Measurements from ENCODE around the gene PARD3. TPM values are rescaled to one million over a fixed set of nuclear protein-coding genes. Genes with fewer than 3 reads are reported as not detected.
"Not testable (repeated sequence)": the region's sequence is repeated elsewhere in the genome, so short reads cannot be mapped to it uniquely, and the experiment has no call there.

The PARD3 gene
- total RNA-seq, 1 experiment from 2014 or later = 24.3 TPM

GRCh38 chr10:34742456-34742855, 72.6 kb downstream of the PARD3 start:
- no peak for DNase-seq (ENCODE audit: low spot score)

- not testable (repeated sequence) for DNase-seq (ENCODE audit: low spot score)
These were observed 74.0 kb downstream of the PARD3 start for GRCh38 chr10:34741087-34741486.

- DNase-seq (ENCODE audit: low spot score) = peak; percentile 24
These were observed 74.8 kb downstream of the PARD3 start for GRCh38 chr10:34740321-34740720.

GRCh38 chr10:34739915-34740314, 75.2 kb downstream of the PARD3 start:
- DNase-seq (ENCODE audit: low spot score) = peak; percentile 42

GRCh38 chr10:34737772-34738169, 77.3 kb downstream of the PARD3 start:
- DNase-seq (ENCODE audit: low spot score) = no peak

- DNase-seq (ENCODE audit: low spot score) = peak; percentile 17
These were observed 77.9 kb downstream of the PARD3 start for GRCh38 chr10:34736976-34737771.

GRCh38 chr10:34734918-34735317, 80.2 kb downstream of the PARD3 start:
- no peak for DNase-seq (ENCODE audit: low spot score)

GRCh38 chr10:34732926-34733325, 82.2 kb downstream of the PARD3 start:
- DNase-seq (ENCODE audit: low spot score) = peak; percentile 34

GRCh38 chr10:34731885-34732701, 83.0 kb downstream of the PARD3 start:
- peak; percentile 40 for DNase-seq (ENCODE audit: low spot score)

GRCh38 chr10:34731213-34731612, 83.9 kb downstream of the PARD3 start:
- DNase-seq (ENCODE audit: low spot score) = peak; percentile 18

GRCh38 chr10:34730726-34731125, 84.4 kb downstream of the PARD3 start:
- no peak for DNase-seq (ENCODE audit: low spot score)

- DNase-seq (ENCODE audit: low spot score) = no peak
These were observed 85.5 kb downstream of the PARD3 start for GRCh38 chr10:34729619-34730018.

GRCh38 chr10:34728361-34728760, 86.7 kb downstream of the PARD3 start:
- DNase-seq (ENCODE audit: low spot score) = no peak

- DNase-seq (ENCODE audit: low spot score) = no peak
These were observed 87.5 kb downstream of the PARD3 start for GRCh38 chr10:34727595-34728033.

- no peak for DNase-seq (ENCODE audit: low spot score)
These were observed 88.2 kb downstream of the PARD3 start for GRCh38 chr10:34726862-34727261.

GRCh38 chr10:34723750-34724149, 91.3 kb downstream of the PARD3 start:
- DNase-seq (ENCODE audit: low spot score) = peak; percentile 56

GRCh38 chr10:34722404-34722803, 92.7 kb downstream of the PARD3 start:
- DNase-seq (ENCODE audit: low spot score) = no peak

GRCh38 chr10:34721208-34721840, 93.8 kb downstream of the PARD3 start:
- no peak for DNase-seq (ENCODE audit: low spot score)

GRCh38 chr10:34719746-34720145, 95.3 kb downstream of the PARD3 start:
- no peak for DNase-seq (ENCODE audit: low spot score)

GRCh38 chr10:34719328-34719727, 95.8 kb downstream of the PARD3 start:
- DNase-seq (ENCODE audit: low spot score) = no peak

GRCh38 chr10:34717429-34717828, 97.7 kb downstream of the PARD3 start:
- no peak for DNase-seq (ENCODE audit: low spot score)

- no peak for DNase-seq (ENCODE audit: low spot score)
These were observed 98.1 kb downstream of the PARD3 start for GRCh38 chr10:34716958-34717357.

All from HT-29 (cell line).